Inferior parietal cortex (tissue), 1 donor: ENCODE results near the gene EMC6.
A peak's percentile ranks its signal among the peaks of the same experiment; 100 is the strongest.

Source experiments
- DNase-seq: peaks from one replicate; pipeline ENCODE4 v3.0.0-alpha.2; 2016; ENCODE audit errors: extremely low spot score

Gene EMC6

GRCh38 chr17:3656353-3656752 lies 12.3 kb upstream of the EMC6 start:
- no peak for DNase-seq

- DNase-seq = no peak
These were observed 11.6 kb upstream of the EMC6 start for GRCh38 chr17:3656755-3657587.

GRCh38 chr17:3657588-3657869 lies 11.1 kb upstream of the EMC6 start:
- no peak for DNase-seq

- no peak for DNase-seq
These were observed 10.5 kb upstream of the EMC6 start for GRCh38 chr17:3657874-3658783.

- no peak for DNase-seq
These were observed 9.7 kb upstream of the EMC6 start for GRCh38 chr17:3658784-3659449.

GRCh38 chr17:3659541-3660111 lies 9.0 kb upstream of the EMC6 start:
- no peak for DNase-seq

GRCh38 chr17:3660311-3660891 lies 8.2 kb upstream of the EMC6 start:
- DNase-seq = no peak

- DNase-seq = no peak
These were observed 5.3 kb upstream of the EMC6 start for GRCh38 chr17:3663102-3664011.

- peak; percentile 22 for DNase-seq
These were observed 2.8 kb upstream of the EMC6 start for GRCh38 chr17:3665834-3666233.

- DNase-seq = no peak
These were observed 2.1 kb upstream of the EMC6 start for GRCh38 chr17:3666516-3666915.

GRCh38 chr17:3667366-3668278 lies 990 bp upstream of the EMC6 start:
- DNase-seq = peak; percentile 27

- DNase-seq = no peak
These were observed 404 bp downstream of the EMC6 start for GRCh38 chr17:3669085-3669347.

- DNase-seq = no peak
These were observed 936 bp downstream of the EMC6 start for GRCh38 chr17:3669548-3669947.

GRCh38 chr17:3672571-3672970 lies 4.0 kb downstream of the EMC6 start:
- no peak for DNase-seq

- DNase-seq = no peak
These were observed 7.3 kb downstream of the EMC6 start for GRCh38 chr17:3675886-3676285.

GRCh38 chr17:3678095-3678820 lies 9.6 kb downstream of the EMC6 start:
- DNase-seq = peak; percentile 27

- DNase-seq = no peak
These were observed 10.4 kb downstream of the EMC6 start for GRCh38 chr17:3678821-3679530.

- no peak for DNase-seq
These were observed 11.0 kb downstream of the EMC6 start for GRCh38 chr17:3679531-3680126.
